NCI-H2029 treated with DMSO at 0.1 percent for 48 hours (cell line): Measurements from ENCODE around the gene FAM184B.
"Not testable (repeated sequence)": the region's sequence is repeated elsewhere in the genome, so short reads cannot be mapped to it uniquely, and the experiment has no call there.

Experiments
- DNase-seq: peaks from one replicate; lab custom pipeline; 2025; lab: John Stamatoyannopoulos, UW

FAM184B gene

DNA sequence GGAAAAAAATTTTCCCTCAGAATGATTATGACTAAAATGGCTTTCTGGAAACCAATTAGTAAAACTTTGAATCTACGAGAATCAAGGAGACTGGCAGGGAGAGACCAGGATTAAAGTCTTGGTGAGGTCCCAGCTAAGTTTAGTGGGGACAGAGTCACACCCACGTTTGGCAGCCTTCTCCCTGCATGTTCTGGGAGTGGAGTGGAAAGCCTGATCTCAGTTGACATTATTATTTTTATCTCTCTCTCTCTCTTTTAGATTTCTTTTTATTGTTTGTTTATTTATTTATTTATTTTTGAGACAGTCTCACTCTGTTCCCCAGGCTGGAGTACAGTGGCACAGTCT is 99.2 kb downstream of the FAM184B start:
- DNase-seq = no peak

DNA sequence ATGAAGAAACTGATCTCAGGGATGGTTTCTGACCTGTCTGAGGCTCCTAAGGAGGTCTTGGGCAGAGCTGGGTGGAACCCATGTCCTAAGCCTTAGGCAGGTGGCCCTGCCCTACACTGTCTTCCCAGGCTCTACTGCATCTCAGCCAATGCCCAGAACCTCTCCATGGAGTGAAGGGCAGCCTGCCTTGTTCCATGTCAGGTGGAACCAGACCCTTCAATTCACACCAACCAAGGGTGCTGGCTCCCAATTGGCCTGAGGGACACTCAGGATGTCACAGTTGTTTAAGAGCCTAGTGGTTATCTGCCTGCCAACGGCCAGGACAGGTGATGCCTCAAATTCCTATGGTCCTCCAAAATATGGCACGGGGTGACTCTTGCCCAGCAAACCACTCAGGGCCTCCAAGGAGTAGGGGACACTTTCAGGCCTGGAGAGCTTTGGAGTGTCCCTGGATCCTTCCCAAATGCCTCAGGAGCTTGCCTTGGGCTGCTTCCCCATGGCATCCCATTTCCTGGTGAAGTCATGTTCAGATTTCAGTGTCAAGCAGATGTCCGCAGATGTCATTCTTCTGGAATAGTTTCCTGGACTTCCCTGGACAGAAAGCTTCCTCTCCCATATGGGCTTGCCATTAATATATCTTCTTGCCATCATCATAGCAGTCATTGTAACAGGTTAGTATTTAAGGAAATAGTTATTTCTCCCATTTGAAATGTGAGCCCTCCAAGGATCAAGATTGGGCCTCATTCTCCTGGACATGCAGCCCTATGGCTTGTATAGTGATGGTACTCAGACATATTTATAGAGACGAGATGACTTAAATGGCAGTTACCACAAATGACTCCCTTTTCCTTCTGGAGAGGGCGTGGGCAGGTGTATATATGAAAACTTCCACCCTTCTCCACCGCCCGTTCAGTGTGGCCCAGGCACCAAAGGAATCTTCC is 99.9 kb downstream of the FAM184B start:
- no peak for DNase-seq

DNA sequence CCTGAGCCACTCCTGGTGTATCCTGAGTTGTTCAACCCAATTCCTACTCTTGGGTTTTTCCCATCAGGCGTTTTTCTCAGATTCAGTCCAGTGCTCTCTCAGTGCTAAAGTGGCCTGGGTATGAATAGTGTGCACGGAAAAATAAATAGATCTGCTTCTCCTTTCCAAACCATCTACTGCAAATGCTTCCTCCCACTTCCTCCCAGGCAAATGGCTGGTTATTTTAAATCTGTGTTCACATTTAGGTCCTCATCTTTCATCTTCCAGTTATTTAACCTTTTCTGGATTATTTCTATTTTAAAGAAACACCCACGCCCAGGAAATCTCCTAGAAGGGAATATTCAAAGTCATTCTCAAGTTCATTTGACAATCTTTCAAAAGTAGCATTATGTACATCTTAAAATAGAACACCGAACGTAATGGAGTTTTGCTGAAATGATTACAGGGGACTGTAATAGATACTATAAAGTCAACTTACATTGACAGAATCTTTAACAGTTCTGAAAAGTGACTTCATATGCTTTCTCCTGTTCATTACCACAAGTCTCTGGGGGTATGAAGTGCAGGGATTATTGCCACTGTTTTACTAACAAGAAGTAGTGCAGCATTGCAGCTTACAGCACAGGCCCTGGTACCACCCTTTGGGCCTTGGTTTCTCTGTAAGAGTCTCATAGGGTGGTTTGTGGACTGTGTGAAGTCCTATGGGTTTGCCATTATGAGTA is 100.7 kb downstream of the FAM184B start:
- DNase-seq = no peak

DNA sequence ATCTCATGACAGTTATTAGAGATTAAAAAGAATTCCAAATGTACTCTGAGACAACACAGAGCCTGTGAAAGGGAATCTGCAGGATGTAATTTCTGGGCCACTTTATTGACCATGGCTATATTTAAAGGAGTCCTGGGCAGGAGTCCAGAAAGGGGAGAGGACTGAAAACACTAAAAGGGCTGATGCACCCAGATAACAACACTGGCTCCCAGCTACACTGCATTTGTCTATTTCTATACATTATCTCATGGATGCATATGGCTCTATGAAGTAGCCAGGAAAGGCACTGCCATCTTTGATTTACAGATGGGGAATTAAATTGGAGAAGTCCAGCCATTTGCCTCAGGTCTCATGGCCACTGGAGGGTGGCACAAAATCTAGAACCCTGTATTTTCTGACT is 111.0 kb downstream of the FAM184B start:
- DNase-seq = no peak

DNA sequence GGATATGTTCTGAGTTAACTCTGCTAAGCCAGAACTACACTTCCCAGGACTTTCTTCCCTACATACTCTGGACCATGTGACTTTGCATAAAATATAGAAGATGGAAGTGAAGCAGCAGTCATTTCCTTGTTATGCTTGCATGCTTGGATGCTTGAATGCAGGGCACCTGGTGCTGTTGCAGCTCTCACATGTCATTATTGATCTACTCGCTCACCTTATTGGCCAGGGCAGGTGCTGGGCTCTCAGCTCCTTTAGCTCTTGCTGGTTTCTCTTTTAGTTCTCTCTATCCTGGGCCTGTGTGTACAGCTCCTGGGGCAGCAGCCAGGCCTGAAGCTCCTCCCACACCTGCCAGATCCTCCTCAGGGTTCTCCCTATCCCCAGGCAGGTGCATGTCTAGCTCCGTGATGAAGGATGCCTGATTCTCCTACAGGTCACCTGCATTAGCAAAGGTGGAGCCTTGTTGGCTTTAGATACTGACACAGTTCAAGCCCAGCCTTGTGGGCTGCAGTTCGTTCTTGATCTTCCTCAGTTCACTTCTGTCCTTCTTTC is 113.7 kb downstream of the FAM184B start:
- DNase-seq = peak; percentile 43

DNA sequence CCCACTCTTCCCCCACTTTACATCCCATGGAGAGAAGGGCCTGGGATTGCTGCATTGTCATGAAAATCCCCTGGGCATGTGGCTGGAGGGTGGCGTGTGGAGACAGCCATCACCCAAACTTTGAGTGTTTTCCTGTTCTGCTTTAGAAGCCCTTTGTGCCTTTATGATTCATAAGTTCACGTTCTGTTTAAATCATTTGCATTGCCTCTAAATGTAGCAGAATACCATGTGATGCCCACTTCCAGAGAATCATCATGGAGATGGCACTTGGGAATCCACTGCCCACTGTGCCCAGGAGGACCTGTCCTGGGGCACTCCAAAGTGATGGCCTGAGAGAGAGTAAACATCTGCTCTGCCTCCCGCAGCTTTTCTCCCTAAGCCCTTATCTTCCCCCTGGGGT is 114.2 kb downstream of the FAM184B start:
- DNase-seq = no peak

DNA sequence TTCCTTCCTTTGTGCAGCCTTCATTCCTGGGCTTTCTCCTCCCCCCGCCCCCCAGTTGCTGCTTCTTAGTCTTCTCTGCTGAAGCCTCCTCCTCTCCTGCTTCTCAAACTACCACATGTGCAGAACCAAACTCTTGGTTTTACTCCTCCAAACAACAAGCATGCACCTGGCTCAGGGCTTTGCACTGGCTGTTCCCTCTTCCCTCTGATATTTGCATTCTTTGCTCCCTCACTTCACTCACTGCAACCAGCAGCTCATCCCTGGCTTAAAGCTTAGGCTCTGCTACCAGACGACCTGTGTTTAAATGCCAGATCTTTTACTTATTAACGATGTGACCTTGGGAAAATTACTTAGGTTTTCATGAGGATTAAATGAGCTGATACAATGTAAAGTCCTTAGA is 115.6 kb downstream of the FAM184B start:
- no peak for DNase-seq

DNA sequence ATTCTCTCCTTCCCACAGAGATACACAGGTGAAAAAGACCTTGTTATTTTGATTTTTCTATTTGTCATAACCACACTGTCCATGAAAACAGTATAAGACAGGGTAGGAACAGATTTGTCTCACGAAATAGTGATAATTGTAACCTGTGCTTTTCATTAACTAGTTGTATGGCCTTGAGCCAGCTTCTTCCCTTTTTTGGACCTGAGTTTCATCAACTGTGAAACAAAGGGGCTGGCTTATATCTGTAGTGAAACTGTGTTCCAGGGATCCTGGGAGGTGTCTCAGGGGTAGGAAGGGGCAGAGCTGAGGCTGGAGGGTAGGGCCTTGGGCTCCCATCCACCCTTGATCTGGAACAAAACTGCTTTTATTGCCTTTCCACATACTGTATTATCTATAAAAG is 116.1 kb downstream of the FAM184B start:
- DNase-seq = no peak

DNA sequence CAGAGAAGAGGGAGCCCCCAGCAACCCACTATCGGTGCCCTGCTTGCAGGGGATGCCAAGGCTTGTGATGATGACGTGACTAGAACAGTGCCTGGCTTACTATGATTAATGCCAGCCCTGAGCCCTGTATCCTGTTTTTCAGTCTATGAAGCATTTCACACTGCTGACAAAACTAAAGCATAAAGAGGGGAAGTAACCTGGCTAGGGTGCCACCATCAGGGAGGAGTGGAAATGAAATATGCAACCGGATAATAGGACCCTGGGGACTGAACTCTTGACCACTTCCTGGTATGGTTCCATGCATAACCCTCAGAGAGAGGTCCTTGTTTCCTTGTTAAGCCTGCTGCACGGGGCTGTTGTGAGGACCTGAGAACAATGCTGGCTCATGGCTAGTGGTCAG is 116.7 kb downstream of the FAM184B start:
- DNase-seq = no peak

DNA sequence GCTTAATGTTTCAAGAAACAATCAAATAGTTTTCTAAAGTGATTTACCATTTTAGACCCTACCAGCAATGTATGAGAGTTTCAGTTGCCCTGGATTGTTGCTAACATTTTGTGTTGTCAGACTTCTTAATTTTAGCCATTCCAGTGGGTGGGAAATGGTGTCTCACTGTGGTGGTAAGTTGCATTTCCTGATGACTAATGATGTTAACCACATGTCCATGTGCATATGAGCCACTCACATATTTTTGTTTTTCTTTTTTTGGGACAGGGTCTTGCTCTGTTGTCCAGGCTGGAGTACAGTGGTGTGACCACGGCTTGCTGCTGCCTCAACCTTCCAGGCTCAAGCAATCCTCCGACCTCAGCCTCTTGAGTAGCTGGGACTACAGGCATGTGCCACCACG is 118.7 kb downstream of the FAM184B start:
- DNase-seq = no peak

DNA sequence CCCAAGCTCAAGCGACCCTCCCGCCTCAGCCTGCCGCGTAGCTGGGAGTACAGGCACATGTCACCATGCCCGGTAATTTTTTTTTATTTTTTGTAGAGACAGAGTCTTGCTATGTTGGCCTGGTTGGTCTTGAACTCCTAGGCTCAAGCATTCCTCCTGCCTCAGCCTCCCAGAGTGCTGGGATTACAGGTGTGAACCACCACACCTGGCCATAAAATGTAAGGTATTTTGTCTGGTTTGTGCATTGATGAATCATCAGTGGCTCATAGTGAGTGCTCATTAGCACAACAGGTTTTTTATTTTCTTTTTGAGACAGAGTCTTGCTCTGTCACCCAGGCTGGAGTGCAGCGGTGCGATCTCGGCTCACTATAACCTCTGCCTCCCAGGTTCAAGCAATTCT is 122.2 kb downstream of the FAM184B start:
- DNase-seq = not testable (repeated sequence)

DNA sequence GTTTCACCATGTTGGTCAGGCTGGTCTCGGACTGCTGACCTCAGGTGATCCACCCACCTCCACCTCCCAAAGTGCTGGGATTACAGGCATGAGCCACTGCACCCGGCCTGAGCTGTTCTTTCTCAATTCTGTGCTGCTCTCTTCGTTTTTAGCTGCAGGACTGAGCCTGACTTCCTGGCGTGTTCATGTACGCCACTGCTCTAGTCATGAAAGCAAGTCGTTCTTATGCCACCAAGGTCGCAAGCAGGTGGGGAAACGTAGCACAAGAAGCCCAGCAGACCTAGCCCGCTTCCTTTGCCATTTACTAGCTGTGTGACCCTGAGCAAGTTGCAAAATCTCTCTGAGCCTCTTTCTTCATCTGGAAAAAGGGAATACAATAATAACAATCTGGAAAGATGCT is 123.6 kb downstream of the FAM184B start:
- DNase-seq = no peak

DNA sequence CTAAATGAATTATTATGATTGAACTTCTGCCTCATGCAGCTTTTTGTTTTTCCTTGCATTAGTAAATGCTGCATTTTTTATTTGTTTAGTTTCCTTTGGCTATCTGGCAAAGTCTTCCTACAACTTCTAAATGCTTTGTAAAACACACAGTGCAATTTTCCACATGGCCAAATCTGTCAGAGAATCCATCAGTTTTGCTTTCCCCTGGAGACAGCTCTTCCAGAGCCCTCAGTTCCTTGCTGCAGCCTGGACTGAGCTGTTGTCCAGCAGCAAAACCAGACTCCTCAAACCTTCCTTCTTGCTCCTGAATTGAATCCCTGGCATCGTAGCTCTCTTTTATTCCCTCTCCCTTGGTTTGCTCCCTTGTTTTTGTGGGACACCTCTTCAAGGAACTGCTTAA is 124.3 kb downstream of the FAM184B start:
- DNase-seq = no peak

DNA sequence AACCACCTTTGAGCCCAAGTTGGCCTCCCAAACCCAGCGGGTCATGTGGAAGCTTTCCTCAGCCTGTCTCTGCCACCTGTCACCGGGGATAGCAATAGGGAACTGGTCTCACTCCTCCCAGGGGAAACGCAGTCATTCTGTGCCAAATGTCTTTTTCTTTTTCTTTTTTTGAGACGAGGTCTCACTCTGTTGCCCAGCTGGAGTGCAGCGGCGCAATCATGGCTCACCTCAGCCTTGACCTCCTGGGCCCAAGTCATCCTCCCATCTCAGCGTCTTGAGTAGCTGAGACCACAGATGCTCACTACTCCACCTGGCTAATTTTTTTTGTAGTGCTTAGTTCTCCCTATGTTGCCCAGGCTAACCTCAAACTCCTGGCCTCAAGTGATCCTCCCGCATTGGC is 126.7 kb downstream of the FAM184B start:
- DNase-seq = no peak

DNA sequence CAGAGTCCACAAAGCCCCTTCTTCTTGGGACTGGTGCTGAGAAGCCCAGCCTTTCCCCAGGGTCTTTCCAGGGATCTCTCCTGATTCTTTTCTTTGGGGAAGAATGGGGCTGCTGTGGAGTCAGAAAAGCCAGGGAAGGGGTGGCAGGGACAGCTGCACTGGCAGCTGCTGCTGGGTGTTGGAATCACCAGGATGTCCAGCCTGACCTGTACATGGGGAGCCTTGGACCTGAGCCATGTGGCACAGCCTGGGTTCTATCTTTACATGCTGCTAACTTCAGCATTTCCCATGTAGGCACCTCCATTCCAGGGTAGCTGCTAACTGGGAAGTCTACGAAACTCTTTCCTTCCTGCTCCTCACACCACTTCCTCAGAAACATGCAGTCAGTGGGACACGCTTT is 131.0 kb downstream of the FAM184B start:
- no peak for DNase-seq

DNA sequence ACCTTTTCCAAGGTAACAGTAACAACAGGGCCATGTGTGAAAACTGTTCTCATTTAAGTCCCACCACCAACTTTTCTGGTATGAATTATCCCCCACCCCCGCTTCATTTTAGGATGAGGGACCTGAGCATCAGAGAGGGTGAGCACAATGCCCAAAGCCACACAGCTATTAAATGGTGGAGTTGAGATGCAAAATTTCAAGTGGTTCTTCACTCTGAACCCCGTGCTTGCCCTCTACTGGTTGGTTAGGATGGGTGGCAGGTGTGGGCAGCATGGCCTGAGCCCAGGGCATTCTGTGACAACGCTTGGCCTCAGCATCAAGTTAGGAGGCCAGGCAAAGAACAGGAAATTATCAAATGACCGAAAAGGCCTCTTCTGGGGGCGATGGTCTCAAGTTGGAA is 133.5 kb downstream of the FAM184B start:
- DNase-seq = no peak

DNA sequence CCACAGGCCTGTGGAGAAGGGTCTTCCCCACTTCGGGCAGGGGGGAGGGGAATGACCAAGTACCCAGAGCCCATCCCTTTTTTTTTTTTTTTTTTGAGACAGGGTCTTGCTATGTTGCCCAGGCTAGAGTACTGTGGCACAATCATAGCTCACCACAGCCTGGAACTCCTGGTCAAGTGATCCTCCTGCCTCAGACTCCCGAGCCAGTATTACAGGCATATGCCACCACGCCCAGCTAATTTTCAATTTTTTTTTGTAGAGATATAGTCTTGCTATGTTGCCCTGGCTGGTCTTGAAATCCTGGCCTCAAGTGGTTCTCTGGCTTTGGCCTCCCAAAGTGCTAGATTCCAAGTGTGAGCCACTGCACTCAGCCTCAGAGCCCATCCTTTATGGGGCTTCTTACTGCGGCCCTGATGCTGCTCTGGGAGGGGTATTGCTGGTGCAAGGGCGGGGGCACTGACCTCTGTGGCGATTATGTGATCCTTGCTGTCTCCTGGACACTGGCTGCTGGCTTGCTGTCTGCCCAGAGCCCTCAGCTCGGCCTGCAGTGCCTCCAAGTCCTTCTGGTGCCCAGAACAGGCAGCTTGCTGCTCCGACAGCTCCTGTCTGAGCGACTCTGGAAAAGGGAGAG is 134.1 kb downstream of the FAM184B start:
- DNase-seq = no peak

DNA sequence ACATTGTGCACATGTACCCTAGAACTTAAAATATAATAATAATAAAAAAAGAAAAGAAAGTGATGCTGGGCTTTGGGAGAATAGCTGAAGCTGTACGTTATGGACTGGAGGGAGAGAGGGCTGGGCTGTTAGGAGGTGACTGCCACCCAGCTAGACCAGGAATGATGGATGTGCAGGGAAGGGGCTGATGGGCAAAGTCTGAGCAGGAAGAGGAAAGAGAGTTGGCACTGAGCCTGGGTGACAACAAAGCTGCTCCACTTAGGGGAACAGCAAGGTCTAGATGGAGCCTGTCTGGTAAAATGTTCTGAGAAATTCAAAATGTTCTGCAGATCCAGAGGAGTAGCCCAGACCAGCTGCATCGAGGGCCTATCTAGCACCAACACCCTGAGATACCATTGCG is 134.7 kb downstream of the FAM184B start:
- peak; percentile 38 for DNase-seq

DNA sequence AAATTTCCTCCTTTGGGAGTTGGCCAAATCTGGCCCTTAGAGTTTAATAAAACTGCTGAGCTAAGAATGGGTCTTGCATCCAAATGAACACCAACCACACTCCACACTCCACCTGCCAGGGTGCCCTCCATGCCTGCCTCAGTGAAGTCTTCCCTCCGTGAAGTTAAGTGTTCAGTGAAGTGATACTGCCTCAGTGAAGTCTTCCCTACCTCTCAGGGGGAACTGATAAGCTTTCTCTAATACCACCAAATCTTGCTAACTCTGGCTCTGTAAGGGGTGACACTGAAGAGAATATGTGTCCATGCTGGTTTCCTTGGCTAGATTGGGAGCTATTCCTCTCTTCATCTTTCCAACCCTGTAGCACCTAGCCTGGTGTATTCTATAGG is 139.0 kb downstream of the FAM184B start:
- no peak for DNase-seq

DNA sequence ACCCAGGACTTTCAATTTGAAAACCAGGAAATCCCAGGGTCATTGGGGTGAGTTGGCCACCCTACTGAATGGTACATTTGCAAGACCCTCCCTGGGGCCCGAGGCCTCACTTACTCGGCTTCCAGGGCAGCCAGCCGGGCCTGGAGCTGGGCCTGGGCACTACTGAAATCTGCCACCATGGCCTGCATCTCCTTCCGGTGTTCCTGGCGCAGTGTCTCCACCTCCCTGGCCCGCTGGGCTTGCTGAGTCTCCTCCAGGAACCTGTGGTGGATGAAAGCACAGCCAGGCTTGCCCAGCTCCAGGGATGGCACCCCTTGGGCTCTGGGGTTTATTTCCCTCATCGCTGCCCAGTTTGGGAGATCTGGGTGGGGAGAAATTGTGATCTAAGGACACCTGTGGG is 142.3 kb downstream of the FAM184B start:
- DNase-seq = no peak

DNA sequence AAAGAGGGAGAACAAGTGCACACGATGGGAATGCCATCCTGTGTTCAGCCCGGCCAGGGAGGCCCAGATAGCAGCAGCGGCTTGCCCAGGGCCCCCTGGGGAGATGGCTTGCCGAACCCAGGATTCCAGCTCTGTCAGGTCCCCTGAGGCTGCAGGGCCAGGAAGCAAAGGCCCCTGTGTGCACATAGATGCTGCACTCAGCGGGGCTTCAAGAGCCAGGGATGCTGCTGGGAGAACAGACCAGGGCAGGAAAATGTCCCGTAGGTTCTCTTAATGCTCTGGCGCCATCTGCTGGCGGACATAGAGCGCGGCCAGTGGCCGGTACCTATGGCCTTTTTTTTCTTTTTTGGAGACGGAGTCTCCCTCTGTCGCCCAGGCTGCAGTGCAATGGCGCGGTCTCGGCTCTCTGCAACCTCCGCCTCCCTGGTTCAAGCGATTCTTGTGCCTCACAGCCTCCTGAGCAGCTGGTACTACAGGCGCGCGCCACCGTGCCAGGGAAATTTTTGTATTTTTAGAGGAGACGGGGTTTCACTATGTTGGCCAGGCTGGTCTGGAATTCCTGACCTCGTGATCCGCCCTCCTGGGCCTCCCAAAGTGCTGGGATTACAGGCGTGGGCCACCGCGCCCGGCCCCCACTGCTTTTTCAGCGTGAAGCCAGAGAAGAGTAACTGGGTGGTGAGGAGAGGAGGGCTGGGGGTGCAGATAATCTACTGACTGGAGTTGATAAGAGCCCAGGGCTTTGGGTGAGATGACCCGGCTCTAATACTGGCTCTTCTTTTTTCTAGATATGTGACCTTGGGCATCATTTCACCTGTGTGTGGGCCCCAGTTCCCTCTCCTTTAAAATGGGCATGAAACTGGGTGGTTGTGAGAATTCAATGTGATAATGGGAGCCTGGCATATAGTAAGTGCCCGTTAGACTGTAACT is 144.5 kb downstream of the FAM184B start:
- peak; percentile 30 for DNase-seq

DNA sequence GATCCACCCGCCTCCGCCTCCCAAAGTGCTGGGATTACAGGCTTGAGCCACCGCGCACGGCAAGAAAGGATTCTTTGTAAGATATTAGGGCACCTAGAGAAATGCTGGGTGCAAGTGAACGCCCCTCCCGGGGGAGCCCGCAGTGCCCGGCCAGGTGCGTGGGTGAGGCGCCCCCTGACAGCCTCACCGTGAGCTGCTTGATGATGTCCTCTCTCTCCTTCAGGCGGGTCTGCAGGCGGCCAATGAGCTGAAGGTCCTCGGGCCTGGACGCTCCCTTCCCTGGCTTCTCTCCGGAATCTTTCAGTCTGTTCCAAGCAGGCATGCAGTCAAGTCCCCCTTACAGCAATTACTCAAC is 145.1 kb downstream of the FAM184B start:
- DNase-seq = no peak
